ENCODE results near the gene PLCB1. TPM values are rescaled to one million over a fixed set of nuclear protein-coding genes. Genes with fewer than 3 reads are reported as not detected.

Gene PLCB1
- total and polyA plus RNA-seq, 10 of the 15 experiments (the other 5 are each of a cell fraction or from before 2014, with no cell fraction given): 0.05 to 5.3 (median 0.17) TPM; not detected in 1

DNA sequence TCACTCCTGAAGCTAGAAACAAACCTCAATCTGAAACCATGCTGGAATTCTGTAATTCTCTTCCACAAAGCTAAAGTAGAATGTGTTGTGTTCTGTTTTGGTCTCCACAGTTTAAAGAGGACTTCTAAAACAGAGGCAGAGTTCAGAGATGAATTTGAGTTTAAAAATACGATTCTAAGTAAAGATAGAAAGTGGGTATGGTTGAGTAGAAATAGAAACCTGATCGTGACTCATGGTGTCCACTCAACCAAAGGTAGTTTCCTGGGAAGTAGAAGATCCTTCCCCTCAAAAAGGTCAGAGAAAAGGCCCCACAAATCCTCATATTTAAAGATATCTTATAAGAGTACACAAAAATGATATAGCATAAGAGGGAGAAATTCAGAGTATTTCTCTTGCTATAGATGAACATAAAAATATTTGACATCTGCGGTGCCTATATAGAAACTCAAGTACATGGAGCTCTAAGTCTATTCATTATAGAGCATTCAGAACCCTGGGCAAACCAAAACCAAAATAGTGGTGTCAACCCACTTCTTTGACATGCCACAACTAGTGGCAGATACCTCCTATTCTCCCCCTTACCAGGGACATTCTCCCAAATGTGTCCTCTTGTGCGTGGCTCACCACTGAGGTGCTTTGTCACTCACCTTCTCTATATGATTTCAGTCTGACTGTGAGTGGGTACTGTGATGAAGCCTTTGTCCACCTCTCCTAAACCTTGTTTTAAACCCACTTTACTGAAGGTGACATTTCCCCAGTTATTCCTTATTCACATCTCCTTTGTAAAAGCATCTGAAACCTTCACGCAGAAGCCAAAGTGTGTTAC, 84.5 kb downstream of the PLCB1 start:
- DNase-seq (ENCODE audit: low read depth, low spot score): no peak
- BruUV-seq (replicated peaks): no TSS peak
- RAD21 ChIA-PET (ENCODE audit: unreplicated experiment): no interaction called here
- Histone ChIP-seq H2AFZ (ENCODE audit: control insufficient read depth, low read depth, low read length) (no peak overlapping the region), H3K9me3 (replicated peaks; ENCODE audit: control insufficient read depth, insufficient read depth, low read length) (no peaks in the 10 kb centered on the region; the same call in 2 of the 3 replicates), H3K4me3 (no peak overlapping the region), H3K4me1 (ENCODE audit: control insufficient read depth, insufficient read depth, low read length) (peaks cover 20% of the 10 kb centered on the region; the same call in 1 of the 2 replicates), H3K27ac (ENCODE audit: control insufficient read depth, insufficient read depth) (no peak overlapping the region), H3K9ac (ENCODE audit: control insufficient read depth, insufficient read depth, low read length) (no peak overlapping the region), H3K79me2 (ENCODE audit: control insufficient read depth, insufficient read depth, low read length) (no peaks in the 10 kb centered on the region), H3K27me3 (replicated peaks in 1 of 2; ENCODE audit: control insufficient read depth in 2 of 2, insufficient read depth in 2 of 2, low read length in 1 of 2) (no peaks in the 10 kb centered on the region), H3K36me3 (ENCODE audit: control insufficient read depth in 2 of 2, insufficient read depth in 2 of 2, low read length in 1 of 2) (no peaks in the 10 kb centered on the region), H4K20me1 (ENCODE audit: control insufficient read depth, insufficient read depth) (no peaks in the 10 kb centered on the region), H3K4me2 (ENCODE audit: control insufficient read depth, insufficient read depth) (peak overlapping the region; percentile 64)
- in situ Hi-C loops (cut with MboI) (no loop called here), intact Hi-C loops (cut with micrococcal nuclease; ENCODE audit: unreplicated experiment) (no loop called here)
- CTCF ChIA-PET: interaction anchor here (0.6 to 1.5 kb wide), 3 partner anchors 14 to 505 kb away, joined by 3 read pairs; no protein-coding TSS in a partner anchor
- TF ChIP-seq, protein P1, sequence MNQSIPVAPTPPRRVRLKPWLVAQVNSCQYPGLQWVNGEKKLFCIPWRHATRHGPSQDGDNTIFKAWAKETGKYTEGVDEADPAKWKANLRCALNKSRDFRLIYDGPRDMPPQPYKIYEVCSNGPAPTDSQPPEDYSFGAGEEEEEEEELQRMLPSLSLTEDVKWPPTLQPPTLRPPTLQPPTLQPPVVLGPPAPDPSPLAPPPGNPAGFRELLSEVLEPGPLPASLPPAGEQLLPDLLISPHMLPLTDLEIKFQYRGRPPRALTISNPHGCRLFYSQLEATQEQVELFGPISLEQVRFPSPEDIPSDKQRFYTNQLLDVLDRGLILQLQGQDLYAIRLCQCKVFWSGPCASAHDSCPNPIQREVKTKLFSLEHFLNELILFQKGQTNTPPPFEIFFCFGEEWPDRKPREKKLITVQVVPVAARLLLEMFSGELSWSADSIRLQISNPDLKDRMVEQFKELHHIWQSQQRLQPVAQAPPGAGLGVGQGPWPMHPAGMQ (IDR thresholded peaks at IDR 0.05; ENCODE audit: borderline replicate concordance): no peak
- TF ChIP-seq SMAD1 (IDR thresholded peaks at IDR 0.05; ENCODE audit: low read depth, partially characterized antibody) (no peak), JUND (IDR thresholded peaks at IDR 0.05; ENCODE audit: low read depth, low read length) (no peak), MXI1 (IDR thresholded peaks at IDR 0.05; ENCODE audit: low read depth, low read length) (no peak), YY1 (IDR thresholded peaks at IDR 0.05; ENCODE audit: low read depth, low read length) (no peak), NFIC (IDR thresholded peaks at IDR 0.05; ENCODE audit: low read depth, low read length) (peak; percentile 25; the same call in 1 of the 2 replicates), RB1 (IDR thresholded peaks at IDR 0.05; ENCODE audit: borderline replicate concordance) (no peak), MEF2A (IDR thresholded peaks at IDR 0.05; ENCODE audit: insufficient read depth, low read depth, low read length) (peak; percentile 72), RUNX3 (IDR thresholded peaks at IDR 0.05; ENCODE audit: low read length) (0 out of 2 replicates have a peak, but pooled peaks have one; percentile 21), STAT3 (IDR thresholded peaks at IDR 0.05; ENCODE audit: low read depth, low read length) (no peak), IKZF2 (IDR thresholded peaks at IDR 0.05) (0 out of 4 replicates have a peak, but pooled peaks of 1 of the 2 experiments have one; percentile 12)
- TF ChIP-seq, protein P2, sequence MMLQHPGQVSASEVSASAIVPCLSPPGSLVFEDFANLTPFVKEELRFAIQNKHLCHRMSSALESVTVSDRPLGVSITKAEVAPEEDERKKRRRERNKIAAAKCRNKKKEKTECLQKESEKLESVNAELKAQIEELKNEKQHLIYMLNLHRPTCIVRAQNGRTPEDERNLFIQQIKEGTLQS (IDR thresholded peaks at IDR 0.05; ENCODE audit: borderline replicate concordance, extremely low read depth, low read depth, low read length): no peak
- TF ChIP-seq, protein P3, sequence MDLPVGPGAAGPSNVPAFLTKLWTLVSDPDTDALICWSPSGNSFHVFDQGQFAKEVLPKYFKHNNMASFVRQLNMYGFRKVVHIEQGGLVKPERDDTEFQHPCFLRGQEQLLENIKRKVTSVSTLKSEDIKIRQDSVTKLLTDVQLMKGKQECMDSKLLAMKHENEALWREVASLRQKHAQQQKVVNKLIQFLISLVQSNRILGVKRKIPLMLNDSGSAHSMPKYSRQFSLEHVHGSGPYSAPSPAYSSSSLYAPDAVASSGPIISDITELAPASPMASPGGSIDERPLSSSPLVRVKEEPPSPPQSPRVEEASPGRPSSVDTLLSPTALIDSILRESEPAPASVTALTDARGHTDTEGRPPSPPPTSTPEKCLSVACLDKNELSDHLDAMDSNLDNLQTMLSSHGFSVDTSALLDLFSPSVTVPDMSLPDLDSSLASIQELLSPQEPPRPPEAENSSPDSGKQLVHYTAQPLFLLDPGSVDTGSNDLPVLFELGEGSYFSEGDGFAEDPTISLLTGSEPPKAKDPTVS (IDR thresholded peaks at IDR 0.05; ENCODE audit: low read depth, low read length): no peak
- TF ChIP-seq, protein P4, sequence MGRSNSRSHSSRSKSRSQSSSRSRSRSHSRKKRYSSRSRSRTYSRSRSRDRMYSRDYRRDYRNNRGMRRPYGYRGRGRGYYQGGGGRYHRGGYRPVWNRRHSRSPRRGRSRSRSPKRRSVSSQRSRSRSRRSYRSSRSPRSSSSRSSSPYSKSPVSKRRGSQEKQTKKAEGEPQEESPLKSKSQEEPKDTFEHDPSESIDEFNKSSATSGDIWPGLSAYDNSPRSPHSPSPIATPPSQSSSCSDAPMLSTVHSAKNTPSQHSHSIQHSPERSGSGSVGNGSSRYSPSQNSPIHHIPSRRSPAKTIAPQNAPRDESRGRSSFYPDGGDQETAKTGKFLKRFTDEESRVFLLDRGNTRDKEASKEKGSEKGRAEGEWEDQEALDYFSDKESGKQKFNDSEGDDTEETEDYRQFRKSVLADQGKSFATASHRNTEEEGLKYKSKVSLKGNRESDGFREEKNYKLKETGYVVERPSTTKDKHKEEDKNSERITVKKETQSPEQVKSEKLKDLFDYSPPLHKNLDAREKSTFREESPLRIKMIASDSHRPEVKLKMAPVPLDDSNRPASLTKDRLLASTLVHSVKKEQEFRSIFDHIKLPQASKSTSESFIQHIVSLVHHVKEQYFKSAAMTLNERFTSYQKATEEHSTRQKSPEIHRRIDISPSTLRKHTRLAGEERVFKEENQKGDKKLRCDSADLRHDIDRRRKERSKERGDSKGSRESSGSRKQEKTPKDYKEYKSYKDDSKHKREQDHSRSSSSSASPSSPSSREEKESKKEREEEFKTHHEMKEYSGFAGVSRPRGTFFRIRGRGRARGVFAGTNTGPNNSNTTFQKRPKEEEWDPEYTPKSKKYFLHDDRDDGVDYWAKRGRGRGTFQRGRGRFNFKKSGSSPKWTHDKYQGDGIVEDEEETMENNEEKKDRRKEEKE (IDR thresholded peaks at IDR 0.05): no peak
- 0 out of 3 replicates have a peak, but pooled peaks have one; percentile 12 for ATAC-seq
- WGBS (ENCODE audit: insufficient coverage, insufficient replicate concordance, low lambda C conversion rate, missing lambda C conversion rate): 18% methylated on average over 5 of the region's 5 CpGs
- FAIRE-seq: no peak
- SMC1A ChIA-PET (ENCODE audit: uncharacterized antibody, unreplicated experiment): interaction anchor here (0.5 to 1.5 kb wide), 2 partner anchors 14 to 818 kb away, joined by 3 to 5 read pairs; no protein-coding TSS in a partner anchor
- POLR2A ChIA-PET: no interaction called here
